ENCODE data around the gene RABIF. TPM values are rescaled to one million over a fixed set of nuclear protein-coding genes. Genes with fewer than 3 reads are reported as not detected.

The RABIF gene
- total RNA-seq, 1 donor from 2014 or later = 7.0 TPM

DNA sequence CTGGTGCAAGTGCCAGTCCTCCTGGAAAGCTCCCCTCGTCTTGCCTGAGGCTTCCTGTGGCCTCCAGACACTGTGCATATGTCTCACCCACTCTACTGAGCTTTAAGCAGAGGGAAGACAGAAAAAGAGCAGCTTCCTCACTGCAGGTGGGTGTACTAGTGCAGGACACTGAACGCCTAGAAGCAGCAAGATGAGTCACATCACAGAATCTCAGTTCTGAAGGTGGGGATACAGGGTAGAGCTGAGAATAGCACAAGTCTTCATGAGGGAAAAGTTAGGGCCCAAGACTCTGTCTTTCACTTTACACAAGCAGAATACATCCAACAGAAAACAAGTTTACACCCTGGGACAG is 40.8 kb downstream of the RABIF start:
- TF ChIP-seq, protein P1, sequence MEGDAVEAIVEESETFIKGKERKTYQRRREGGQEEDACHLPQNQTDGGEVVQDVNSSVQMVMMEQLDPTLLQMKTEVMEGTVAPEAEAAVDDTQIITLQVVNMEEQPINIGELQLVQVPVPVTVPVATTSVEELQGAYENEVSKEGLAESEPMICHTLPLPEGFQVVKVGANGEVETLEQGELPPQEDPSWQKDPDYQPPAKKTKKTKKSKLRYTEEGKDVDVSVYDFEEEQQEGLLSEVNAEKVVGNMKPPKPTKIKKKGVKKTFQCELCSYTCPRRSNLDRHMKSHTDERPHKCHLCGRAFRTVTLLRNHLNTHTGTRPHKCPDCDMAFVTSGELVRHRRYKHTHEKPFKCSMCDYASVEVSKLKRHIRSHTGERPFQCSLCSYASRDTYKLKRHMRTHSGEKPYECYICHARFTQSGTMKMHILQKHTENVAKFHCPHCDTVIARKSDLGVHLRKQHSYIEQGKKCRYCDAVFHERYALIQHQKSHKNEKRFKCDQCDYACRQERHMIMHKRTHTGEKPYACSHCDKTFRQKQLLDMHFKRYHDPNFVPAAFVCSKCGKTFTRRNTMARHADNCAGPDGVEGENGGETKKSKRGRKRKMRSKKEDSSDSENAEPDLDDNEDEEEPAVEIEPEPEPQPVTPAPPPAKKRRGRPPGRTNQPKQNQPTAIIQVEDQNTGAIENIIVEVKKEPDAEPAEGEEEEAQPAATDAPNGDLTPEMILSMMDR (IDR thresholded peaks at IDR 0.05; ENCODE audit: unreplicated experiment) = no peak
- no peaks in the 10 kb centered on the region for H3K4me1 Mint-ChIP-seq
- no peak overlapping the region for H3K4me3 Mint-ChIP-seq
- no peak for DNase-seq (ENCODE audit: low spot score in 2 of 2, unreplicated experiment in 2 of 2)
- no peaks in the 10 kb centered on the region for H3K36me3 Mint-ChIP-seq
- H3K27me3 Mint-ChIP-seq (ENCODE audit: low read depth) = no peaks in the 10 kb centered on the region
- no peak overlapping the region for H3K27ac Mint-ChIP-seq
- no peaks in the 10 kb centered on the region for H3K9me3 Mint-ChIP-seq

DNA sequence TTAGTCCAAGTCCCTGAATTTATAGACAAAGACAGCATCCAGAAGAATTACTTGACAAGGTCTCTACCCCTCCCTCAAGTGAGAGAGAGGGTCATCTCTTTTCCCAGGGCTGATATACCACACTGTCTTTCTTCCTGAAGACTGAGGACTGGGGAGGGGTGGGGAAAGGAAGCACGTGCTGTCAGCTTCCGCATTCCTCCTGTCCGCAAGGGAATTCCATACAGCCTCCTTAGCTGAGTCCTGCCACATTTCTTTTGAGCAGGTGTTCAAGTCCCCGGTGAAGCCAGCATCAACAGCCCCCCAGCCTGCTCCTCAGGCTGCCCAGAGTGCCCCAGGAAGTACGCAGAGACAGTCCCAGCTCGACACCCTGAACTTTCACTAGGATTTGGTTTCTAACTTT is 44.0 kb downstream of the RABIF start:
- TF ChIP-seq, protein P1 (IDR thresholded peaks at IDR 0.05; ENCODE audit: unreplicated experiment) = no peak
- Mint-ChIP-seq H3K27me3 (ENCODE audit: low read depth) (no peaks in the 10 kb centered on the region), H3K27ac (no peak overlapping the region), H3K4me1 (no peaks in the 10 kb centered on the region), H3K4me3 (no peak overlapping the region), H3K36me3 (no peaks in the 10 kb centered on the region), H3K9me3 (no peaks in the 10 kb centered on the region)
- no peak for DNase-seq (ENCODE audit: low spot score in 2 of 2, unreplicated experiment in 2 of 2)

DNA sequence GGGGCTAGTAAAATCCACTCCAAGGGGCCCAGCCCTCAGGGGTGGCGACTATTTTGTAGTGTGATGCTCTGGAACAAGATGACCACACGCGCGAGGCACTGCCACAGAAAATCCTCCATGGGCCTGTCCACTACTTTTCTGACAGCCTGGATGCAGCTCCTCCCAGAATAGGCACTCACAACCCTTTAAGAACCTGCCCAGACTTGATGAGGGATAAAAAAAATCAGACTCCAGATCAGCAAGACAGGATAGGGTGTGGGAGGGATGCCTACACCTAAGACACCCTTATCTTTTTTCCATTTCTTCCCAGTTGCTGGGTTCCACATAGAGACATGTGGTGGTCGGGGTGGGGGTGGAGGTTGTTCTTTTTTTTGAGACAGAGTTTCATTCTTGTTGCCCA is 44.7 kb downstream of the RABIF start:
- Mint-ChIP-seq H3K27ac (no peak overlapping the region), H3K36me3 (no peaks in the 10 kb centered on the region), H3K9me3 (no peaks in the 10 kb centered on the region), H3K4me3 (no peak overlapping the region), H3K4me1 (no peaks in the 10 kb centered on the region), H3K27me3 (ENCODE audit: low read depth) (no peaks in the 10 kb centered on the region)
- no peak for DNase-seq (ENCODE audit: low spot score in 2 of 2, unreplicated experiment in 2 of 2)
- TF ChIP-seq, protein P1 (IDR thresholded peaks at IDR 0.05; ENCODE audit: unreplicated experiment) = no peak

DNA sequence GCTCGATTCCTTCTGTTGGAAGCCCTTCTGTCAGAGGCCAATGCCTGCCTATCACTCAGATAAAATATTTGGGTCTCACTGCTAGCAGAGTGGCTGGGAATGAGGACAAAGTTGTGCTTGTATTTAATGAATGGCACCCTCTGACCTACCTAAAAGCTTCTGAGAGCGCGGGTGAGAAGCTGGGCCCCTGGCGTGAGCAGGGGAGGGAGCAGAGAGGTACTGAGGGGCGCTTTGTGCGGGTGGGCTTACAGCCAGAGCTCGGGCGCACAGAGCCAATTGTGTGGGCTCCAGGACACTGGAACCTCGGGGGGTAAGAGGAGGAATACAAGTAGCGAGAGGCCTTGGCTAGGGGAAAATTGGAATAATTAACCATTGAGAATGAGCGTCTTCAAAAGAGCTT is 45.9 kb downstream of the RABIF start:
- TF ChIP-seq, protein P1 (IDR thresholded peaks at IDR 0.05; ENCODE audit: unreplicated experiment) = no peak
- Mint-ChIP-seq H3K27ac (no peak overlapping the region), H3K9me3 (no peaks in the 10 kb centered on the region), H3K4me1 (no peaks in the 10 kb centered on the region), H3K27me3 (ENCODE audit: low read depth) (no peaks in the 10 kb centered on the region), H3K4me3 (no peak overlapping the region), H3K36me3 (no peaks in the 10 kb centered on the region)
- no peak for DNase-seq (ENCODE audit: low spot score in 2 of 2, unreplicated experiment in 2 of 2)

DNA sequence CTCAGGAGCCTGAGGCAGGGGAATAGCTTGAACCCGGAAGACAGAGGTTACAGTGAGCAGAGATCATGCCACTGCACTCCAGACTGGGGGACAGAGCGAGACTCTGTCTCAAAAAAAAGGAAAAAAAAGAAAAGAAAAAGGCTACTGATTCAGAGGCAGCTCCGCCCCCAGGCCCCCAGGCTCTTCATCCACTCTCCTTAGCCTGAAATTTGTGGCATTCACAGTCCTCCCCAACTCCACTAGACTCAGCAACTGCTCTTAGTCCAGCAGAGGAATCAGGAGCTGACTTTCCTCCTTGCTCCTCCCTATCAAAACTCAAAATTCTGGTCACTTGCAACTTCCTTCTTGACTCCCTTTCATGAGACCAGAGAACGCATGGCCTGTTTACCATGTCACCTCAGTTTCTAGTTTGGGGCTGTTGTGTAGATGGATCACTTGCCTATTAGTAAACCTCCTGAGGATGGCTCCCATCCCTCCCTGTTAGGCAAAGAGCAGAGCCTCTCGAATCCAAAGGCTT is 51.1 kb downstream of the RABIF start:
- peaks cover 22% of the 10 kb centered on the region for H3K4me1 Mint-ChIP-seq
- no peaks in the 10 kb centered on the region for H3K36me3 Mint-ChIP-seq
- TF ChIP-seq, protein P1 (IDR thresholded peaks at IDR 0.05; ENCODE audit: unreplicated experiment) = no peak
- H3K27ac Mint-ChIP-seq = no peak overlapping the region
- H3K9me3 Mint-ChIP-seq = no peaks in the 10 kb centered on the region
- H3K27me3 Mint-ChIP-seq (ENCODE audit: low read depth) = no peaks in the 10 kb centered on the region
- no peak for DNase-seq (ENCODE audit: low spot score in 2 of 2, unreplicated experiment in 2 of 2)
- no peak overlapping the region for H3K4me3 Mint-ChIP-seq

Measured in mesothelial cell of epicardium (in vitro differentiated cells).